GM12864 (cell line): ENCODE measurements around the gene ADGRA3.

ENCODE experiments used
- DNase-seq: peaks from one replicate; pipeline ENCODE4 v3.0.0-alpha.2; 2011; ENCODE audit warnings: low read depth
- H3K4me3 ChIP-seq: 2 replicates; pipeline ENCODE4 v1.5.1; 2011; ENCODE audit warnings: mild to moderate bottlenecking, low read depth, low read length, control low read depth
- CTCF ChIP-seq: IDR thresholded peaks from 2 replicates; pipeline ENCODE4 v1.5.1; 2011; ENCODE audit warnings: low read depth, mild to moderate bottlenecking, moderate library complexity, low read length, control low read depth, inconsistent platforms; ENCODE audit errors: missing control alignments

Gene ADGRA3

GRCh38 chr4:22500831-22501714 lies 14.8 kb downstream of the ADGRA3 start:
- no peak overlapping the region for H3K4me3 ChIP-seq
- no peak for TF ChIP-seq CTCF
- DNase-seq = no peak

DNA sequence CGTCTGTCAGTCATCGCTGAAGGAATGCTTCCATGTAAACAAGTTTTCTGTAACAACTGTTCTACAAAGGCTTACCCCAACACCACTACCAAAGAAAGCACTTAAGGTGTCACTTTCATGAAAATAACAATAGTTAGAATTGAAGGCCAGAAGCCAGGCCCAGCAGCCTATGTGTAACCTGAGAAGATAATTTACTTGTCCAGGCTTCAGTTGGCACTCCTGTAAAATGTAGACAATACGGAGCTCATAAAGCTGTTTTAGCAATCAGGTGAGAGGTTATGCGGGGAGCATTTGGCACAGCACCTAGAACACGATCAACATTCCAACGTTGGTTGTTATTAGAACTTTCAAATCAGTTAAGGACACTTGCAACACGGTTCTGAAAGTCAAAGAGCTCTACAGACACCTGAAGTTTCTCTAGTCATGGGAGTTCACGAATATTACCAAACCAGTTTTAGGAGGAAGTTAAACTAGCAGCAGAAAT lies 15.7 kb downstream of the ADGRA3 start:
- no peak overlapping the region for H3K4me3 ChIP-seq
- TF ChIP-seq CTCF = no peak
- no peak for DNase-seq

DNA sequence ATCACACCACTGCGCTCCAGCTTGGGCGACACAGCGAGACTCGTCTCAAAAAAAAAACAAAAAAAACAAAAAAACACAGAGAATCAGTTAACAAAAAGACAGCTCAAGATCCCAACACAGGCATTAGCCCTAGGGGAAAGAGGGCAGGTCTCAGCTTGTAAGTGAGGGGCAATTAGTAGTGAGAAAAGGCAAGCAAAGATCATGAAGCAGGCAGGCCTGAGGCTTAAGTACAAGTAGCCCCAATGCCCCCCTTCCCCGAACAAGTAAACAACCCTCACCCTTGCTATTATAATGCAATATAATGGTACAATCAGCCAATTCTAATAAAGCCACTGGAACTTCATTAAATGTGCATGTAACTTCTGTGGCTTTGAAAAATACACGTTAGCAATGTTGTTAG lies 17.0 kb downstream of the ADGRA3 start:
- no peak for TF ChIP-seq CTCF
- no peak for DNase-seq
- no peak overlapping the region for H3K4me3 ChIP-seq

GRCh38 chr4:22496165-22496813 lies 19.6 kb downstream of the ADGRA3 start:
- DNase-seq = no peak
- H3K4me3 ChIP-seq = no peak overlapping the region
- no peak for TF ChIP-seq CTCF

GRCh38 chr4:22493523-22493922 lies 22.3 kb downstream of the ADGRA3 start:
- no peak for TF ChIP-seq CTCF
- no peak overlapping the region for H3K4me3 ChIP-seq
- DNase-seq = no peak

- no peak overlapping the region for H3K4me3 ChIP-seq
- no peak for DNase-seq
Measured at GRCh38 chr4:22492987-22493386, 22.9 kb downstream of the ADGRA3 start.

More at GRCh38 chr4:22492987-22493386, 22.9 kb downstream of the ADGRA3 start:
- TF ChIP-seq CTCF = no peak
